Ascending aorta (tissue), 2 donors: ENCODE results near the gene ATF5. TPM values are rescaled to one million over a fixed set of nuclear protein-coding genes. Genes with fewer than 3 reads are reported as not detected.

Source experiments
- DNase-seq, 2 donors: peaks; one replicate each; pipeline ENCODE4 v3.0.0-alpha.2; 2019; ENCODE audit warnings: low spot score in 2 of 2
- H3K27ac ChIP-seq, 2 donors: fragments of 200-600 bp; sonication (generic); one replicate each; pipeline ENCODE4 v1.5.1; 2016 to 2017; ENCODE audit warnings: mild to moderate bottlenecking in 1 of 2
- H3K27me3 ChIP-seq: fragments of 200-600 bp; sonication (generic); one replicate; pipeline ENCODE4 v1.5.1; 2017
- H3K36me3 ChIP-seq, 2 donors: fragments of 200-600 bp; sonication (generic); one replicate each; pipeline ENCODE4 v1.5.1; 2016
- H3K4me1 ChIP-seq, 2 donors: fragments of 200-600 bp; sonication (generic); one replicate each; pipeline ENCODE4 v1.5.1; 2016 to 2017; ENCODE audit warnings: mild to moderate bottlenecking in 1 of 2
- H3K4me3 ChIP-seq, 2 donors: fragments of 200-600 bp; sonication (generic); one replicate each; pipeline ENCODE4 v1.5.1; 2016 to 2017; ENCODE audit warnings: mild to moderate bottlenecking in 1 of 2
- H3K9me3 ChIP-seq, 2 donors: fragments of 200-600 bp; sonication (generic); one replicate each; pipeline ENCODE4 v1.5.1; 2016
- intact Hi-C: fragments of 100-400 bp; cut with DNase I; formaldehyde crosslinking; loops from one replicate; pipeline ENCODE4 v1.15.1; 2023
- total RNA-seq: library from RNA; depleted of rRNA; stranded (reverse); fragments of >200 nt; gene quantifications from one replicate; pipeline ENCODE4 v1.1.0, GENCODE V29; 2016
- TF ChIP-seq, protein P1 (sequence below), 3 experiments: fragments of 200-600 bp in 2 of 3; fragments of 450-650 bp in 1 of 3; sonication (generic) in 2 of 3; IDR thresholded peaks; one replicate each; pipeline ENCODE4 v1.5.1; 2016 to 2019; ENCODE audit warnings: antibody characterized with exemption in 3 of 3, mild to moderate bottlenecking in 1 of 3, moderate library complexity in 1 of 3

The ATF5 gene
- total RNA-seq, 1 donor from 2014 or later = 4.3 TPM

DNA sequence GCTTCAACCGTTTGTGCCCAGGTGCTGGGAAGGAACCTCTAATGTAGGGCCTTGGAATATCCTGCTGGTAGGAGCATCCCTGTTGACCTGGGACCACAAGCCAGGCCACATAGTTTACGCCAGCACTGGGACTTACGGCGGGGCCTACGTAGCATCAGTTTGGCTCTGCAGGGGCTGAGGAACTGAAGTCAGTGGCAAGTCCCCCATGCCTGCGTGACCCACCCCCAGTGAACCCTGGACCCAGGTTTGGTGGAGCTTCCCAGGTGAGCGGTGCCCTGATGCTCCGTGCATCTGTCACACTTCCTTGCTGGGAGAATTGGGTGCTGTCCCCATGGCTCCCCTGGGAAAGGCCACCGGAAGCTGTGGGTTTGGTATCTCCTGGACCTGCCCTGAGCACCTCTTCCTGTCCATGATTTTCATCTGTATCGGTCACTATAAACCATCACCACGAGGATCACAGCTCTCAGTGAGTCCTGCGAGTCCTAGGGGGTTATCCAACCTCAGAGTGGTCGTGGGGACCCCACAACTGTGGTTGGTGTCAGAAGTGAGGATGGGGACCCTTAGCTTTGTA lies 22.0 kb downstream of the ATF5 start:
- DNase-seq = no peak
- Histone ChIP-seq H3K27ac (no peak overlapping the region), H3K4me1 (peaks cover 10 to 24% of the 10 kb centered on the region in 2 donors), H3K4me3 (no peak overlapping the region), H3K27me3 (no peaks in the 10 kb centered on the region), H3K9me3 (no peaks in the 10 kb centered on the region), H3K36me3 (no peaks in the 10 kb centered on the region)
- TF ChIP-seq, protein P1, sequence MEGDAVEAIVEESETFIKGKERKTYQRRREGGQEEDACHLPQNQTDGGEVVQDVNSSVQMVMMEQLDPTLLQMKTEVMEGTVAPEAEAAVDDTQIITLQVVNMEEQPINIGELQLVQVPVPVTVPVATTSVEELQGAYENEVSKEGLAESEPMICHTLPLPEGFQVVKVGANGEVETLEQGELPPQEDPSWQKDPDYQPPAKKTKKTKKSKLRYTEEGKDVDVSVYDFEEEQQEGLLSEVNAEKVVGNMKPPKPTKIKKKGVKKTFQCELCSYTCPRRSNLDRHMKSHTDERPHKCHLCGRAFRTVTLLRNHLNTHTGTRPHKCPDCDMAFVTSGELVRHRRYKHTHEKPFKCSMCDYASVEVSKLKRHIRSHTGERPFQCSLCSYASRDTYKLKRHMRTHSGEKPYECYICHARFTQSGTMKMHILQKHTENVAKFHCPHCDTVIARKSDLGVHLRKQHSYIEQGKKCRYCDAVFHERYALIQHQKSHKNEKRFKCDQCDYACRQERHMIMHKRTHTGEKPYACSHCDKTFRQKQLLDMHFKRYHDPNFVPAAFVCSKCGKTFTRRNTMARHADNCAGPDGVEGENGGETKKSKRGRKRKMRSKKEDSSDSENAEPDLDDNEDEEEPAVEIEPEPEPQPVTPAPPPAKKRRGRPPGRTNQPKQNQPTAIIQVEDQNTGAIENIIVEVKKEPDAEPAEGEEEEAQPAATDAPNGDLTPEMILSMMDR (IDR thresholded peaks at IDR 0.05) = no peak
- intact Hi-C loops = no loop called here

DNA sequence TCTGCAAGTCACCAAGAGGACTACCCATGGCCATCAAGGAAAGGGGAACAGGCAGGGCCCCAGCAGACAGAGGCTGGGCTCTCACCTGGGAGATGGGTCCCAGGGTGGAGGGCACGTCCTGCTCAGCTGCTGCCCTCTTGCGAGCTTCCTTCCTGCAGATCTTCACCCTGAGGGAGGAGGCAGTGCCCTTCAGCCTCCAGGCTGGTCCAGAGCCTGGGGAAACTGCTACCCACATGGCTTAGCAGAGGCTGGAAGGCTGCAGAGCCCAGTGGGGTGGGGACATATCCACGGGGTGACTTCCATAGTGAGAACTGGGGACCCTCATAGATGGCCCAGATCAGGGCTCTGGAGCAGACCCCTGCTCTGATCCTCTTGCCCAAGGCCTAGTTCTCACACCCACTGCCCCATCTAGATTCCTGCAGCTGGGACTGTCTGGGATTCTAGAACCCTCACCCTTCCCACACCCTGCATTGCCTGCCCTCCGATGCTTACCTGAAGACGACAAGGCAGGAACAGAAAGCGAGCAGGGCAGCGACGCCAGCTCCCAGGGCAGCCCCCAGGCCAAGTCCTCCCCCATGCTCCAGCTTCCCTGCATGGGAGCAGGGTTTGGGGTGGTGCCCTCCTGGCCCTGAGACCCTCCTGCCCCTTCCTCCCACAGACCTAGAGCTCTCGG lies 22.9 kb downstream of the ATF5 start:
- H3K36me3 ChIP-seq = no peaks in the 10 kb centered on the region
- no peaks in the 10 kb centered on the region for H3K9me3 ChIP-seq
- TF ChIP-seq, protein P1 (IDR thresholded peaks at IDR 0.05) = no peak
- H3K27me3 ChIP-seq = no peaks in the 10 kb centered on the region
- no peak for DNase-seq
- H3K4me1 ChIP-seq = peaks cover 10 to 24% of the 10 kb centered on the region in 2 donors
- no peak overlapping the region for H3K27ac ChIP-seq
- intact Hi-C loops = no loop called here
- H3K4me3 ChIP-seq = no peak overlapping the region

DNA sequence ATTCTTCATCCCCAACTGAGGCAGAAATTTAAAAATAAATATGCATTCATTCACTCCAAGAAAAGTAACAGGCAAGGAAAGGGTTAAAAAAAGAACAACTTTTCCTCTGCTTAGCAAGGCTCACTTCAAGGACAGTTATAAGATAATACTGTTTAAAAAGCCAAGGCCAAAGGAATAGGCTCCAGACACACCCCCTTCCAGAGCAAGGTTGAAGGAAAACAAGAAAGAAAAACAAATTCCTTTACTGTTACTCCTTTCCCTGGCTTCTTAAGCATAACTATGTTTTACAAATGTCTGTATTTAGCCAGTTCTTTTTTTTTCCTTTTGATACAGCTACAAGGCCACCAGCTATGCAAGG lies 23.5 kb downstream of the ATF5 start:
- Histone ChIP-seq H3K9me3 (no peaks in the 10 kb centered on the region), H3K27me3 (no peaks in the 10 kb centered on the region), H3K36me3 (no peaks in the 10 kb centered on the region), H3K4me1 (peaks cover 10 to 24% of the 10 kb centered on the region in 2 donors), H3K4me3 (no peak overlapping the region), H3K27ac (no peak overlapping the region)
- intact Hi-C loops = no loop called here
- no peak for DNase-seq
- TF ChIP-seq, protein P1 (IDR thresholded peaks at IDR 0.05) = no peak

DNA sequence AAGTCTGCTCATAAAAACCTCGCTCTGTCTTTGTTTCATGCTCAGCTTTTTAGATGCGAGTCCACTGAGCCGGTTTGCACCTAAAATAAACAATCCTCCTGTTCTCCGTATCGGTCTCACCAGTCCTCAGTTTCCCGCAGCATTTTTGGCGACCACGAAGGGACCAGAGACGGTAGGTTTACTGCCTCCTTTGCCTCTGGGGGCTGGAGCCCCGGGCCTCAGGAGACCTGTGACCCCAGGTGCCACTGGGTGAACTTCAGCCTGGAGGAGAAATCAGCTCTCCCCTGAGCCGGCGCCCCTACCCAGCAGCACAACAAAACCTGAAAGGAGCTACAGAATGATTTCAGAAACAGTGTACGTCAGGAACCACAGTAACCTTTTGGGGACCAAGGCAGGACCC lies 23.9 kb downstream of the ATF5 start:
- no peak for DNase-seq
- Histone ChIP-seq H3K9me3 (no peaks in the 10 kb centered on the region), H3K27ac (no peak overlapping the region), H3K4me3 (no peak overlapping the region), H3K36me3 (no peaks in the 10 kb centered on the region), H3K27me3 (no peaks in the 10 kb centered on the region), H3K4me1 (peaks cover 10 to 24% of the 10 kb centered on the region in 2 donors)
- TF ChIP-seq, protein P1 (IDR thresholded peaks at IDR 0.05) = no peak
- intact Hi-C loops = no loop called here

DNA sequence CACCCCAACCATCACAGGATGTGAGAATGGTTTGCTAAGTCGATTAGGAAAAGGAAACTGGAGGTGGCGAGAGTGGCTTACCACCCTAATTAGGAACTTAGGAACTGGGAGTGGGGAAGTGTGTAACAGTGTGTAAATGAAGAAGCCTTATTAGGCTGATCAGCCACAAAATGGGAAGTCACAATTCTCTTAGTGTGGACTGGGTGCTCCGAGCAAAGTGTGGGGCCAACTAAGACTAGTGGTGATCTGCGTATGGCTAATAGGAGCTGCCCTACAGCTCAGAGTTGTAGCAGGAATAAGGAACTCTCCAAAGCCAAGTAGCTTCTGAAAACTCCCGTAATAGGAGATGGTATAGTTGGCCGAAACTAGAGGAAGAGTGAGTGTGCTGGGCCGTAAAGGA lies 24.4 kb downstream of the ATF5 start:
- H3K27ac ChIP-seq = no peak overlapping the region
- TF ChIP-seq, protein P1 (IDR thresholded peaks at IDR 0.05) = no peak

More for the DNA sequence above, 24.4 kb downstream of the ATF5 start:
- H3K9me3 ChIP-seq = no peaks in the 10 kb centered on the region
- peaks cover 10 to 24% of the 10 kb centered on the region in 2 donors for H3K4me1 ChIP-seq
- no peak for DNase-seq
- intact Hi-C loops = no loop called here
- no peaks in the 10 kb centered on the region for H3K27me3 ChIP-seq
- no peaks in the 10 kb centered on the region for H3K36me3 ChIP-seq
- H3K4me3 ChIP-seq = no peak overlapping the region
